Osteoblast (primary cell): ENCODE results near the gene C1orf159. TPM values are rescaled to one million over a fixed set of nuclear protein-coding genes. Genes with fewer than 3 reads are reported as not detected.

Source experiments
- DNase-seq: peaks from one replicate; pipeline ENCODE4 v3.0.0; 2011; ENCODE audit warnings: low spot score, mixed read lengths; ENCODE audit not compliant: insufficient read length; ENCODE audit errors: missing footprints
- H2AFZ ChIP-seq: 2 replicates; pipeline ENCODE4 v1.6.0; 2011; ENCODE audit warnings: mild to moderate bottlenecking, low read length
- H3K27ac ChIP-seq: 2 replicates; pipeline ENCODE4 v1.5.1; 2011; ENCODE audit warnings: mild to moderate bottlenecking, low read depth, low read length, moderate library complexity
- H3K27me3 ChIP-seq: 2 replicates; pipeline ENCODE4 v1.6.0; 2012; ENCODE audit warnings: mild to moderate bottlenecking, control low read depth, inconsistent platforms, low read length, moderate library complexity; ENCODE audit not compliant: insufficient read depth
- H3K36me3 ChIP-seq: 2 replicates; pipeline ENCODE4 v1.5.1; 2011; ENCODE audit warnings: mild to moderate bottlenecking, low read length, control low read depth, moderate library complexity; ENCODE audit not compliant: insufficient read depth
- H3K4me1 ChIP-seq: 2 replicates; pipeline ENCODE4 v1.5.1; 2011; ENCODE audit warnings: mild to moderate bottlenecking, low read length, control low read depth, moderate library complexity; ENCODE audit not compliant: insufficient read depth
- H3K4me2 ChIP-seq: 2 replicates; pipeline ENCODE4 v1.6.0; 2011; ENCODE audit warnings: mild to moderate bottlenecking, low read length; ENCODE audit not compliant: insufficient read depth
- H3K4me3 ChIP-seq: fragments of 200-600 bp; sonication (generic); 3 replicates; pipeline ENCODE4 v1.5.1; 2012; ENCODE audit warnings: mild to moderate bottlenecking, low read length, inconsistent platforms; ENCODE audit not compliant: insufficient read depth
- H3K79me2 ChIP-seq: 2 replicates; pipeline ENCODE4 v1.6.0; 2012; ENCODE audit warnings: mild to moderate bottlenecking, low read length, control low read depth, inconsistent platforms; ENCODE audit not compliant: insufficient read depth
- H3K9me3 ChIP-seq: 2 replicates; pipeline ENCODE4 v1.5.1; 2011; ENCODE audit warnings: low read depth, low read length, control low read depth
- H4K20me1 ChIP-seq: 2 replicates; pipeline ENCODE4 v1.6.0; 2012; ENCODE audit warnings: mild to moderate bottlenecking, low read length, control low read depth; ENCODE audit not compliant: insufficient read depth
- total RNA-seq: library from RNA; depleted of rRNA; stranded (reverse); fragments of >200 nt; gene quantifications from 2 replicates; pipeline ENCODE4 v1.2.3, GENCODE V29; 2012
- TF ChIP-seq, protein P1 (sequence below): IDR thresholded peaks from 2 replicates; pipeline ENCODE4 v1.5.1; 2011; ENCODE audit warnings: mild to moderate bottlenecking, low read depth, low read length, moderate library complexity; ENCODE audit errors: extremely low read depth

C1orf159 gene
- total RNA-seq, 1 donor, result 5.4 TPM

DNA sequence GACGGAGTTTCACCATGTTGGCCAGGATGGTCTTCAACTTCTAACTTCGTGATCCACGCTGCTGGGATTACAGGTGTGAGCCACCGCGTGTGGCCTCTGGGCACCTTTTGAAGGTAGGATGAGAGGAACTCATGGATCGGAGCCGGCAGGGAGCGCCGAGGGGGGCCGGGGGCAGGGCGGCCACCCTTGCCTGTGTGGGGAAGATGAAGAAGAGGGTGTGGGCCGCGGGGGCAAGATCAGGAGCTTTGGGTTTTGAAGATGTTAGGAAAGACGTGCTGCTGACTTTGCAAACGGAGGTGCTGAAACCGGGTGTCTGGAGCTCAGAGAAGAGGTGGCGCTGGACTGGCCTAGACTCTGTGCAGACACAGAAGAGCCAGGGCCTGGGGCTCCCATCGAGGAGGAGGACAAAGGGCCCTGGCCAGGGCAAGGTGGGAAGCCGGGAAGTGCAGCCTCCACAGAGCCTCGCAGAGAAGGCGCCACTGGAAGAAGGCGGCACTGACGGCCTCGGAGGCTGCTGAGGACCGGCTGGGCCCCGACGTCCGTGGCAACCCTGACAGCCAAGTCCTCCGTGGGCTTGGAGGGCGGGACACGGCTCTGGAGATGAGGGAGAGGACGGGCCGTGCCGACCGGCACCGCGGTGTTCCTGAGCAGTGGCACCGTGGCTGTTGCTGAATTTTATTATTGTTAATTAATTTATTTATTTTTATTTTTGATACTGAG is 55.4 kb downstream of the C1orf159 start:
- H4K20me1 ChIP-seq, result no peaks in the 10 kb centered on the region
- no peak overlapping the region for H3K4me3 ChIP-seq
- H3K36me3 ChIP-seq, result no peaks in the 10 kb centered on the region
- H2AFZ ChIP-seq, result no peak overlapping the region
- no peaks in the 10 kb centered on the region for H3K79me2 ChIP-seq
- peaks cover 10% of the 10 kb centered on the region for H3K4me1 ChIP-seq
- DNase-seq, result peak; percentile 92
- TF ChIP-seq, protein P1, sequence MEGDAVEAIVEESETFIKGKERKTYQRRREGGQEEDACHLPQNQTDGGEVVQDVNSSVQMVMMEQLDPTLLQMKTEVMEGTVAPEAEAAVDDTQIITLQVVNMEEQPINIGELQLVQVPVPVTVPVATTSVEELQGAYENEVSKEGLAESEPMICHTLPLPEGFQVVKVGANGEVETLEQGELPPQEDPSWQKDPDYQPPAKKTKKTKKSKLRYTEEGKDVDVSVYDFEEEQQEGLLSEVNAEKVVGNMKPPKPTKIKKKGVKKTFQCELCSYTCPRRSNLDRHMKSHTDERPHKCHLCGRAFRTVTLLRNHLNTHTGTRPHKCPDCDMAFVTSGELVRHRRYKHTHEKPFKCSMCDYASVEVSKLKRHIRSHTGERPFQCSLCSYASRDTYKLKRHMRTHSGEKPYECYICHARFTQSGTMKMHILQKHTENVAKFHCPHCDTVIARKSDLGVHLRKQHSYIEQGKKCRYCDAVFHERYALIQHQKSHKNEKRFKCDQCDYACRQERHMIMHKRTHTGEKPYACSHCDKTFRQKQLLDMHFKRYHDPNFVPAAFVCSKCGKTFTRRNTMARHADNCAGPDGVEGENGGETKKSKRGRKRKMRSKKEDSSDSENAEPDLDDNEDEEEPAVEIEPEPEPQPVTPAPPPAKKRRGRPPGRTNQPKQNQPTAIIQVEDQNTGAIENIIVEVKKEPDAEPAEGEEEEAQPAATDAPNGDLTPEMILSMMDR, result no peak
- no peaks in the 10 kb centered on the region for H3K9me3 ChIP-seq
- no peak overlapping the region for H3K27ac ChIP-seq
- H3K27me3 ChIP-seq, result peaks cover 43% of the 10 kb centered on the region
- no peak overlapping the region for H3K4me2 ChIP-seq

GRCh38 chr1:1059494-1060280 is 56.2 kb downstream of the C1orf159 start:
- no peak overlapping the region for H3K27ac ChIP-seq
- H3K4me3 ChIP-seq, result peak overlapping the region; percentile 58
- H3K36me3 ChIP-seq, result no peaks in the 10 kb centered on the region
- DNase-seq, result peak; percentile 100
- no peaks in the 10 kb centered on the region for H3K9me3 ChIP-seq
- H3K27me3 ChIP-seq, result peaks cover 43% of the 10 kb centered on the region
- peak overlapping the region; percentile 58 for H3K4me2 ChIP-seq
- no peaks in the 10 kb centered on the region for H3K79me2 ChIP-seq
- TF ChIP-seq, protein P1, result no peak
- H4K20me1 ChIP-seq, result no peaks in the 10 kb centered on the region
- H3K4me1 ChIP-seq, result peaks cover 10% of the 10 kb centered on the region
- H2AFZ ChIP-seq, result no peak overlapping the region

DNA sequence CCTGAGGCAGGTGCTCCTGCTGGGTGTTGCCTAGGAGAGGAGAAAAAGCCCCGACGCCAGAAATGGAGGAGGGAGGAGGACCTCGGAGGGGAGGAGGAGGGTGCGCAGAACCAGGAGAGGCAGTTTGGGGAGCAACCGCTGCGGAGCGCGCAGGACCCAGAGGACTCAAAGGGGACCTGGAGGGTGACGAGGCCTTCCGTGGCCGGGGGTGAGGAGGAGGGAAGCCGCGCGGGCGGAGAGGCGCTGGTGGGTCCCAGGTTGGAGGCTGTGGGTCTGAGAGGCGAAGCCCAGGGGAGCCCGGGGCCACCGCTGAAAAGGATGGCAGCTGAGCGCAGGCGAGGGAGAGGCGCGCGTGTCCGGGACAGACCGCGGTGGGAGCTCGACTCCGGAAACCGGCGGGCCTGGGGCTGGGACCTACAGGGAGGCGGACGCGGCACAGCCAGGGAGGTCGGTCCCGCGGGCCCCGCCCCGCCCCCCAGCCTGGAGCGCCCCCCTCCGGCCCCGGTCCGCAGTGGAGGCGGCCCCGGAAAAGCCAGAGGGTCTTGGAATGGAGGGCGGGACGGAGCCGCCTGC is 56.9 kb downstream of the C1orf159 start:
- H2AFZ ChIP-seq, result no peak overlapping the region
- H3K4me1 ChIP-seq, result peaks cover 5% of the 10 kb centered on the region
- peaks cover 43% of the 10 kb centered on the region for H3K27me3 ChIP-seq
- H3K4me2 ChIP-seq, result peak overlapping the region; percentile 58
- no peaks in the 10 kb centered on the region for H4K20me1 ChIP-seq
- peak overlapping the region; percentile 58 for H3K4me3 ChIP-seq
- no peaks in the 10 kb centered on the region for H3K9me3 ChIP-seq
- DNase-seq, result peak; percentile 91
- TF ChIP-seq, protein P1, result no peak
- H3K27ac ChIP-seq, result no peak overlapping the region
- no peaks in the 10 kb centered on the region for H3K36me3 ChIP-seq
- H3K79me2 ChIP-seq, result no peaks in the 10 kb centered on the region
